HG03280 (cell line): ENCODE measurements around the gene CHRNA3.

Experiments used
- ATAC-seq: cut with Tn5 transposase; IDR thresholded peaks from one replicate; pipeline ENCODE4 v1.9.1; 2021; ENCODE audit warnings: mild to moderate bottlenecking, moderate library complexity; ENCODE audit not compliant: unreplicated experiment

Gene CHRNA3

GRCh38 chr15:78637776-78638435, 17.1 kb upstream of the CHRNA3 start:
- ATAC-seq: no peak

DNA sequence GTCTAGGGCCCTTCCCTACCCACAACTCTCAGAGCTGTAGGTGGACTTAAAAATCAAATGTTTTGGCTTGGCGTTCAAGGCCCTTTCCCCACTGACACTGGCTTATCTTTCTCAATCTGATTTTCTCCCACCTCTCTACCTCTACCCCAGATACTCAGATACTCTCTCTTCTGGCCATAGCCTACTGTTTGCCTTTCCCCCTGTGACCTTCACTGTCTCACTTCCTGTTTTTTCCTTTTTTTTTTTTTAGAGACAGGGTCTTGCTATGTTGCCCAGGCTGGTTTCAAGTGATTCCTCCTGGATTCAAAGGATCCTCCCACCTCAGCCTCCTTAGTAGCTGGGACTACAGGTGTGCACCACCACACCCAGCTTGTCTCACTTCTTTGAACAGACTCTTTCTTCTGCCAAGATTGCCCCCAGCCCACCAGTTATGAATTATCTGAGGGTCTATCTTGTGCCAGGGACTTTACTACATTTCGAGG, 15.6 kb upstream of the CHRNA3 start:
- ATAC-seq: no peak

GRCh38 chr15:78635346-78635745, 14.6 kb upstream of the CHRNA3 start:
- ATAC-seq: no peak

DNA sequence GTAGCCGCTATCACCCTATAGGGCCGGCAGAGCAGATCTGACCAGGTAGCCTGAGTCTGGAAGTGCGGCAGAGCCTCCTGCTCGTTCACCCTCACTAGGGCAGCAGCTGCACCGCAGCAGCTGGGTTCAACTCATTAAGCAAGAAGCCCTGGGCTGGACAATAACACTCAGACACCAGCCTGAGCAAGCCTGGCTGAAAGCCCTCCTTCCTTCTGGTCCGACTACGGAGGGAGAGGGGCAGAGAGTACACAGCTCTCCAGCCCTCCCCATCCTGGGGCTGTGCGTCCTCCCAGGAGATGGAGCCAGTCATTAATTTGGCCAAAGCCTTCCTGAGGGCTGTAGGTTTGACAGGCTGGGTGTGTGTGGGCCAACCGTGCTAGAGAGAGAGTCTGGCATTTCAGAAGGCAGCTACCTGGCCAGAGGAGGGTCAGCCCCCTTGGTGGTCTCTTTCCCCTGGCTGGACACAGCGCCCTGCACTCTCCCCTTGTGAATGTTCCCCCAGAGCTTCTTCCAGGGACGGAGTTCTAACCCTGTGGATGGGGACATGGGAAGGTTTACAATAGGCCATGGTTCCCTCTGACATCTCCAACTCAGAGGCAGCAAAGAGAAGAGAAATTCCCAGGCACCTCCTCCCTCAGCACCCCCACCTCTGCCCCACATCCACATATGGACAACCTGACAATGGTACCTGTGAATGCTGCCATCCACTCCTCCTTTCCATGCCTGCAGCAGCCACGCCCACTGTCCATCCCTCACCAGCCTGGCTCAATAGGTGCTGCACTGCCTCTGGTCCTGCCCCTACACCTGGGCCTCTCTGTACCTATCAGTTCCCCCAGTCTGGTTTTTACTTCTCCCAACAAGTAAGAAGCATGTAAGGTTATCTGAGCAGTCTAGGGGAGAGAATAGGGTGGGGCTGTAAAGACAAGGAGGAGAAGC, 13.7 kb upstream of the CHRNA3 start:
- no peak for ATAC-seq

DNA sequence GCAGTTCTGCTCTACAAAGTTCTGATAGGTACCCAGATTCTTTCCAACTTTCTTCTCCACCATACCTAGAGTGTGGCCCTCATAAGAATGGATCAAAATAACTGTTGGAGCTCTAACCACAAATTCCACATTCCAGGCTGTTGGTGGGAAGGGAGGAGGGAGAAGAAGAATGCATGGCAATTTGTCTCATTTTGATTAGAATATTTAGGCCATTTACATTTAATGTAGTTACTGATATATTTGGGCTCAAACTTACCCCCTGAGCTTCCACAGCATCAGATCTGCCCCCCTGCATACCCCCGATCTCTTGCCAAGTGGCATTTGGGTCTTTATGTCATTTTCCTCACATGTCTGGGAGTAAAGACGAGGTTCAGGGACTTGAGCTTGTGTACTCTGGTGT, 12.6 kb upstream of the CHRNA3 start:
- no peak for ATAC-seq

GRCh38 chr15:78630886-78631633, 10.3 kb upstream of the CHRNA3 start:
- no peak for ATAC-seq

DNA sequence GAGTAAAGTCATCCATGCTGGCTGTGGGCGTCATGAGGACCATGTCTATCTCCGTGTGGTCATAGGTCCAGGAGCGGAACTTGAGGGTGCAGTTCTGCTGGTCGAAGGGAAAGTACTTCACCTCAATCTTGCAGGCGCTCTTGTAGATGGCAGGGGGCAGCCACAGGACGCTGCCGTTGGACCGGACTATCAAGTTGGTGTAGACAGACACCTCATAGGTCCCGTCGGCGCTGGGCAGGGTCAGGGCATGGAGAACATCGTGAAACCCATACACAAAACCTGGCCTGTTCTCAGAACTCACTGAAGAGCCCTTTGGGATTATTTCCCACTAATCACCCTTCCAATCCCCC, 8.9 kb upstream of the CHRNA3 start:
- no peak for ATAC-seq

GRCh38 chr15:78629031-78629715, 8.4 kb upstream of the CHRNA3 start:
- ATAC-seq: no peak

DNA sequence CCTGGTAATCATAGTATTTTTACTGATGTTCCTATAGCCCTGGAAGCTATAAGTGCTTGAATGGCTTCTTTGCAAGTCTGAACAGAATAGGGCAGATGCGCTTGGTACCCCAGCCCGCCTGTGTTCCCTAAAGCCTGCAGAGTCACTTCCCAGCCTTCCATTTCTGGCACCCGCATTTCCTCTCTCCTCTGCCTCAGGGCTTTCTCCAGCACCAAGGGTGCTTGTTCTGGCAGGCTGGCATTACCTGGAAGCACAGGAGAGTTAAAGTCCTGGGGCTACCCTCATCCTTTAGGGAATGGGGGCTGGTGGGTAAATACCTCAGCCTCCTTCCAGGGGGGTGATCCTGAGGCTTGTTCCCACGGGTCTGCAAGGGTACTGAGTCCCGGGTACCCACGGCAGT, 7.4 kb upstream of the CHRNA3 start:
- no peak for ATAC-seq

GRCh38 chr15:78627348-78627747, 6.6 kb upstream of the CHRNA3 start:
- ATAC-seq: no peak

- ATAC-seq: no peak
These were observed 5.7 kb upstream of the CHRNA3 start for GRCh38 chr15:78626381-78626995.

DNA sequence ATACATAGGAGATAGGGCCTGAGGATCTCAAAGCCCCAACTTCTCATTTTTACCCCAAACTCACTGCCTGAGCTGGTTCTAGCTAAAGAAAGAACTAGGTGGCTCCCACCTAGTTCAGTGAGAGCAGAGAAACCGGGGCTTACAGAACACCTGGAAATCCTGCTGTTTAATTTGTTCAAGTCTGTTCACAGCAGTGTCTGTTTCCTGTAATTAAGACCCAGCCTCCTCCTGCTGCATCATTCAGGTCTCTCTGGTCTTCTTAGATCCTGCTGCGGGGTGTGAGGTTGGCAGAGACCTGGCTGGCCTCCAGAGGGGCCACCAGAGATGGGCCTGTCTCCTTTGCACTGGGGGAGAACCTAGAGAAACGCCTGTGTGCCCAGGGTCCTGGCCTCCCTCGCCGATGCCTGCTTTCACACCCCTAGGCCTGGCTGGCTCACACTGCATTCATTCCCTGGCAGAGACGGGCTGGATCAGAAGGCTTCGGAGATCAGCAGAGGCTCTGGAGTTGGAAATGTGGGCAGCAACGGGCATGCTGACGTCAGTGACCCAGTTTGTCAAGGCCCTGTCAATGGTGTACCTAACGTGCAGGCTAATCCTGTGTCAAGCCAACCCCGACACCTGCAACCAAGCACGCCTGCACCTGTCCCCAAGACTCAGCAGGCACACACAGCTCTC, 4.9 kb upstream of the CHRNA3 start:
- no peak for ATAC-seq

GRCh38 chr15:78624651-78625590, 4.1 kb upstream of the CHRNA3 start:
- ATAC-seq: no peak

GRCh38 chr15:78623786-78624497, 3.1 kb upstream of the CHRNA3 start:
- no peak for ATAC-seq

DNA sequence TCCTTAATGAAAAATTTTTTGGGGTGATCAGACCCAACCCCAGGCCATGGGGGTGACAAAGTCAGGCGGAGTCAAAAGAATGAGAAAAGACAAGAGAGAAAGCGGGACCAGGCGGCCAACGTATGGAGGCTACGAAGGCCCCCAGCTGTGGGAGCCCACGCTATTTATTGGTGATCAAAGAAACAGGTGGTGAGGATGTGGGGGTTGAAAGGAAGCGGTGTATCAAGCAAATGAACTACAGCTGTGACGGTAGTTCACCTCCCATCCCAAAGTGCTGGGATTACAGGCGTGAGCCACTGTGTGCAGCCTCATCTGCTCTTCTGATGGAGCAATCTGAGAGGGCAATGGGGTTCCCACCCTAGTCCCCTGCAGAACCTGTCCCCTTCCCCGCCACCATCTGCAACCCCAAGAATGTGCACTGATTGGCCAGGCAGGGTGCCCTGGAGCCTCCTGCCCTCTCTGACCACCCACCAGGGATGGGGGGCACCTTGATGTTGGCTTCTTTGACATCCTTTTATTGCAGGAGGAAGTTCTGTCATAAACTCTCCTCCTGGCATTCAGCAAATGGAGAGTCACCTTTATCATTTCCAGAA, 1.1 kb upstream of the CHRNA3 start:
- ATAC-seq: no peak

DNA sequence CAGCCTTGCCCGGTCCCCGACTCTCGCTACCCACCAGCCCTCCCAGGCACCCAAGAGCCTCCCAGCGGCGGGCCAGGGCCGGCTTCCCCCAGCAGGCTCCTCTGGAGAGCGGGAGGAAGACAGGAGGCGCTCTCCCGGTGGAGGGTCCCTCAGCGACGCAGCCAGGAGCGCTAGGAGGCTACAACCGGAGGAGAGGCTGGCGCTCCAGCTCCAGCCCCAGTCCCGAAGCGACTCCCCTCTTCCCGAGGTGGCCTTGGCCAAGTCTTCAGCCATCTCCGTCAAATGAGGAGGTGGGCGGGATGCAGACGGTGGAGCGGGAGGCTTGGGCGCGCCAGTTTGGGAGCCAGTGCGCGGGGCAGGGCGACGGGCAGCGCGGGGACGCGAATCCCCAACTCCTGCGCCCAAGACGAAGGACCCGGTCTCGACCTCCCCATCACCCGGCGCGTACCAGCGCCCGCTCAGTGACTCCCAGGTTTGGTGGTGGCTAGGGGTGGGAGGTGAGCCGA, 722 bp downstream of the CHRNA3 start:
- ATAC-seq: no peak
